Activated T-cell treated with anti-CD3 and anti-CD28 coated beads, Interleukin-2, amount 50 U/mL, for 72 hours (primary cell): Measurements from ENCODE around the gene SRSF7. TPM values are rescaled to one million over a fixed set of nuclear protein-coding genes. Genes with fewer than 3 reads are reported as not detected.
"Not testable (repeated sequence)": the region's sequence is repeated elsewhere in the genome, so short reads cannot be mapped to it uniquely, and the experiment has no call there.

Experiments used
- ATAC-seq, 2 donors: fragments of 150-1000 bp; cut with Tn5 transposase; replicated peaks in 1 of 2; 2 replicates each; pipeline ENCODE4 v1.10.0; 2021; ENCODE audit warnings: moderate library complexity in 2 of 2, mild to moderate bottlenecking in 1 of 2
- DNase-seq, 2 donors: peaks; one replicate each; pipeline ENCODE4 v3.0.0; 2021 to 2022; ENCODE audit warnings: mixed read lengths in 1 of 2
- H3K27ac Mint-ChIP-seq: one replicate; pipeline ENCODE4 v1.8.0; 2022; ENCODE audit warnings: mild to moderate bottlenecking, moderate library complexity, mixed read lengths
- H3K27me3 Mint-ChIP-seq: one replicate; pipeline ENCODE4 v1.8.0; 2022; ENCODE audit warnings: low read depth, mixed read lengths
- H3K36me3 Mint-ChIP-seq, 2 donors: one replicate each; pipeline ENCODE4 v1.8.0; 2022; ENCODE audit warnings: mixed read lengths in 2 of 2, mild to moderate bottlenecking in 1 of 2; ENCODE audit not compliant: insufficient read depth in 2 of 2
- H3K4me1 Mint-ChIP-seq: one replicate; pipeline ENCODE4 v1.8.0; 2022; ENCODE audit warnings: low read depth, mixed read lengths
- H3K4me3 Mint-ChIP-seq, 2 donors: one replicate each; pipeline ENCODE4 v1.8.0; 2022; ENCODE audit warnings: mild to moderate bottlenecking in 2 of 2, mixed read lengths in 2 of 2, moderate library complexity in 2 of 2
- H3K9me3 Mint-ChIP-seq, 2 donors: one replicate each; pipeline ENCODE4 v1.8.0; 2022; ENCODE audit warnings: mixed read lengths in 2 of 2
- total RNA-seq, 2 donors: library from RNA; stranded (reverse); gene quantifications; one replicate each; pipeline ENCODE4 v1.2.3, GENCODE V29; 2022

The SRSF7 gene
- total RNA-seq, 2 donors from 2014 or later: 258 to 264 TPM

DNA sequence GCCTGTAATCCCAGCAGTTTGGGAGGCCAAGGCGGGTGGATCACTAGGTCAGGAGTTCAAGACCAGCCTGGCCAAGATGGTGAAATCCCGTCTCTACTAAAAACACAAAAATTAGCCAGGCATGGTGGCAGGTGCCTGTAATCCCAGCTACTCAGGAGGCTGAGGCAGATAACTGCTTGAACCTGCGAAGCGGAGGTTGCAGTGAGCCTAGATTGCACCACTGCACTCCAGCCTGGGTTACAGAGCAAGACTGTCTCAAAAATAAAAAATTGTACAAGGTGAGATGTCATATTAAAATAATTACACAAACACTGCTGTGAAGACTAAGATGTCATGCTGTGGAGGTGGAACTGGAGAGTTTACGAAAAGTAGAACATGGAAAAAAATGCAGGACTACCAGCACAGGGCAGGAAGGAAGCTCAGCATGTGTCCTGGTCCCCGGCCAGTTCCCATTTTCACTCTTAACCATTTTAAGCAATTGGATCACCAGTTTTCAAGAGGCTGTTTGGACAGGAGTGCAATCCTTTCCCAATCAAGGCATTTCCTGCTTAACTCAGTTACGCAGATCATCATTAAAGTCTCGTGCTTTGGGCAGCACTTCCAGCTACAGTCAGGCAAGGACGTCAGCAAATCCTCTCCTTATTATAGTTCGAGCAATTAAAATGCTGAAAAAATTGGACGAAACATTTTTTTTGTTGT lies 14.0 kb downstream of the SRSF7 start:
- not testable (repeated sequence) for H3K4me3 Mint-ChIP-seq, ATAC-seq, H3K9me3 Mint-ChIP-seq, DNase-seq, H3K27me3 Mint-ChIP-seq
- Mint-ChIP-seq H3K4me1 (peaks cover 14% of the 10 kb centered on the region), H3K27ac (peak overlapping the region; percentile 83), H3K36me3 (peaks cover 10 to 29% of the 10 kb centered on the region in 2 donors)

DNA sequence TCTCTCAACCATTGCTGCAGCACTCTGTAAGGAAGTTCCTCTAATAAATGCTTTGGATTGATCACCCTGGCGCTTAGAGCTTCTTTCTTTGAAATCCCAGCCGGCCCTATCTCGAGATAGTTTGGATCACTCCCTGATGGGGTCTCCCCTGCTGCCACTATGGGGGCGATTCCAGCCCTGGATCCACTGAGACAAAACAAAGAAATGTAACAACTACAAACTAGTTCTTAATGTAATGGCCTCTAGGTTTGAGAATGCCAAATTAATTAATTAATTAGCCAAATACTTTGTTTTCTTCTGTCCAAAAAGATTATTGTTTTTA lies 15.2 kb downstream of the SRSF7 start:
- Mint-ChIP-seq H3K27ac (peak overlapping the region; percentile 83), H3K27me3 (no peaks in the 10 kb centered on the region), H3K4me3 (no peak overlapping the region), H3K4me1 (peaks cover 10% of the 10 kb centered on the region), H3K9me3 (peaks cover 0 to 2% of the 10 kb centered on the region in 2 donors), H3K36me3 (peaks cover 13 to 32% of the 10 kb centered on the region in 2 donors)
- DNase-seq (no peak), ATAC-seq (no peak)

DNA sequence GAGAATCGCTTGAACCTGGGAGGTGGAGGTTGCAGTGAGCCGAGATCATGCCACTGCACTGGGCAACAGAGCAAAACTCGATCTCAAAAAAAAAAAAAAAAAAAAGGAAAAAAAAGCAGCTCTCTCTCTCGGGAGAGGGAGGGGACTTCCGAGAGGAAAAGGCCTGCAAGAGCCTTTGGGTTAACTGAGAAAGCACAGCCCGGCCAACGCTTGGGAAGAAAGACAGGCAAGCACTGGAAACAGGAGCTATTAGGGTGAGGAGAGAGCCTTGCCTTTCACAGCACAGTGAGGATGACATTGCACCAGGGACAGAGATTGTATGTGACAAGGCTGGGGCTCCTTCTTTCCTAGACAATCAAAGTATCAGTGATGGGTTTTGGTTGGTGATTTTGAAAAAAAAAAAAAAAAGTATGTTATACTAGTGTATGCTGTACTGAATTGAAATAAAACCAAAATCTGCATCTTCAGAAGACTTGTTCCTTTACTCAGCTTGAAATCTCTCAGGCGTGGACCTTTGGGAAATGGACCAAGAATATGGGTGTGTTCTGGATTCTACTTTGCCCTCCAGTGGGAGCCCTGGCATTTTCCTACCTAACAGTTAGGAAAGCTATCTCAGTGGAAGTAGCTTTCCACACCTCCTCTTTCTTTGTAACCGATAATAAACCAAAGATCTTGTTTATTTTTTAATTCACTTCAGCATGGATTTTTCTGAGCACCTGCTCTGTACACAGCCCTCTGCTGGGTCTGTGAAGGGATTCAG lies 16.7 kb downstream of the SRSF7 start:
- peaks cover 10% of the 10 kb centered on the region for H3K4me1 Mint-ChIP-seq
- H3K9me3 Mint-ChIP-seq: peaks cover 0 to 2% of the 10 kb centered on the region in 2 donors
- peak overlapping the region; percentile 56 for H3K27ac Mint-ChIP-seq
- DNase-seq (no peak), ATAC-seq (no peak)
- no peaks in the 10 kb centered on the region for H3K27me3 Mint-ChIP-seq
- no peak overlapping the region for H3K4me3 Mint-ChIP-seq
- peaks cover 14 to 36% of the 10 kb centered on the region in 2 donors for H3K36me3 Mint-ChIP-seq

DNA sequence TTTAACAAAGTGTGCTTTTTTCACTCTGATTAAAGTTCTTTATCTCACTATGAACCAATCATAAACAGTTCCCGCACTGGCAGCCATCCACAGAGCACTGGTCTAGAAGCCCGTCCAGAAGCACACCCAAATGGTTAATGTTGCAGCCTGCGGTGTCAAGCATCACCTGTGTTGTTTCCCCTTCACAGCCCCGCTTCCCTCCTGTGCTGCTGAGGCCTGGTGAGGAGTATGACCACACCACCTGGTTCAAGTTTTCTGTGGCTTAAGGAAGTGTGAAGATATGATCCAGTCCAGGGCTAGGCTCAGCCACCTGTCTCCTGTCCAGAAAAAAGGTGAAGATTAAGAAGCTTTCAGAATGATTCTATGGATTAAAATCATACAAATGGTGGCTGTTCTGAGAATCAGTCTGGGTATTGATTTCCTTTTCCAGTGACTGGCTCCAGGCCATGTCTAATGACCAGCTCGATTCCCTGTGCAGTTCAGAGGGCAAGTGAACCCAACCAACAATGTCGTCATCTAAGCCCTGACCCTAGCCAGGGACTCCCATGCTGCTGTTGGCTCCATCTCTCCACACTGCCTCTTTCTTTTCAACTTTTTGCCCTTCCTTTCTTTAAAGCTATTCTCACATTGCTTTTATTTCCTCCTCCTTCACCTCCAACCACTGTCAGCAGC lies 17.7 kb downstream of the SRSF7 start:
- Mint-ChIP-seq H3K4me1 (peaks cover 6% of the 10 kb centered on the region), H3K27me3 (no peaks in the 10 kb centered on the region), H3K27ac (peak overlapping the region; percentile 56), H3K4me3 (no peak overlapping the region), H3K9me3 (no peaks in the 10 kb centered on the region), H3K36me3 (peaks cover 11 to 32% of the 10 kb centered on the region in 2 donors)
- no peak for ATAC-seq
- no peak for DNase-seq

DNA sequence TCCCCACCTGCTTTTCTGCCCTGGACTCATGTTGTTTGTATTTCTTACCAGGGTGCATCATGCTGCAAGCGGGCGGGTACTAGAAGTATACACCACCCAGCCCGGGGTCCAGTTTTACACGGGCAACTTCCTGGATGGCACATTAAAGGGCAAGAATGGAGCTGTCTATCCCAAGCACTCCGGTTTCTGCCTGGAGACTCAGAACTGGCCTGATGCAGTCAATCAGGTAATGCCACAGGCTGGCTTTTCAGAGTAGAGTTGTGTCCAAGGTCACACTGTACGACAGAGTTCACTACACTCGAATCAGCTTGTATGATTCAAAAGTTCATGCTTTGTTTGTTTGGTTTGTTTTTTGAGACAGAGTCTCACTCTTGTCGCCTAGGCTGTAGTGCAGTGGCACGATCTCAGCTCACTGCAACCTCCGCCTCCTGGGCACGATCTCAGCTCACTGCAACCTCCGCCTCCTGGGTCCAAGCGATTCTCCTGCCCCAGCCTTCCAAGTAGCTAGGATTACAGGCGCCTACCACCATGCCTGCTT lies 19.4 kb downstream of the SRSF7 start:
- no peaks in the 10 kb centered on the region for H3K9me3 Mint-ChIP-seq
- H3K36me3 Mint-ChIP-seq: peaks cover 11 to 25% of the 10 kb centered on the region in 2 donors
- H3K4me1 Mint-ChIP-seq: no peaks in the 10 kb centered on the region
- H3K27me3 Mint-ChIP-seq: no peaks in the 10 kb centered on the region
- DNase-seq: no peak
- no peak overlapping the region for H3K27ac Mint-ChIP-seq
- no peak overlapping the region for H3K4me3 Mint-ChIP-seq
- ATAC-seq: peak in 1 of 2 donors; percentile 3

DNA sequence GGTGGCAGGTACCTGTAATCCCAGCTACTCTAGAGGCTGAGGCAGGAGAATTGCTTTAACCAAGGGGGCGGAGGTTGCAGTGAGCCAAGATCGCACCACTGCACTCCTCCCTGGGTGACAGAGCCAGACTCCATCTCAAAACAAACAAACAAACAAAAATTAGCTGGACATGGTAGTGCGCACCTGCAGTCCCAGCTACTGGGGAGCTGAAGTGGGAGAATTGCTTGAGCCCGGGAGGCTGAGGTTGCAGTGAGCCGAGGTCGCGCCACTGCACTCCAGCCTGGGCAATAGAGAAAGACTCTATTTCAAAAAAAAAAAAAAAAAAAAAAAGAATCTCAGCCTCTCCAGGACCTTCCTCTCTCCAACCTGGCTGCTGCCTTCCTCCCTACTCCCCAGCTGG lies 20.1 kb downstream of the SRSF7 start:
- DNase-seq (no peak), ATAC-seq (no peak)
- no peaks in the 10 kb centered on the region for H3K4me1 Mint-ChIP-seq
- H3K27me3 Mint-ChIP-seq: no peaks in the 10 kb centered on the region
- H3K27ac Mint-ChIP-seq: peak overlapping the region; percentile 60
- peaks cover 11 to 25% of the 10 kb centered on the region in 2 donors for H3K36me3 Mint-ChIP-seq
- no peaks in the 10 kb centered on the region for H3K9me3 Mint-ChIP-seq
- H3K4me3 Mint-ChIP-seq: no peak overlapping the region

DNA sequence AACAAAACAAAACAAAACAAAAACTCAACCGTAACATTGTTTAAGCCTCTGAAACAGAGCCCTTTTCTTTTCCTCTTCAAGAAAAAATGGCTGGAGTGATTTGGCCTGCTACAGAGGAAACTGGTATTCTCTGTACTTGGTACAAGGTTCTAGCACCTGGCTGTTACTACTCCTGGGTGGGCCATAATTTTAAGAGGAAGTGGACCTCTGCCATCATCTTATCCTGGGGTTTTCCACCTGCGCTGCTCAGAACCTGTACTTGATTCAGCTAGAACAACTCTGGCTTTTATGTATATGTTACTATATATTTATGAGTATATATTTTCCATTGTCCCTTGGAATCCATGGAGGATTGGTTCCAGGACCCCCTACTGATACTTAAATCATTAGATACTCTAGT lies 22.5 kb downstream of the SRSF7 start:
- DNase-seq (no peak), ATAC-seq (no peak)
- Mint-ChIP-seq H3K27me3 (no peaks in the 10 kb centered on the region), H3K9me3 (no peaks in the 10 kb centered on the region), H3K36me3 (peaks cover 11 to 26% of the 10 kb centered on the region in 2 donors), H3K27ac (no peak overlapping the region), H3K4me1 (peaks cover 23% of the 10 kb centered on the region), H3K4me3 (no peak overlapping the region)

DNA sequence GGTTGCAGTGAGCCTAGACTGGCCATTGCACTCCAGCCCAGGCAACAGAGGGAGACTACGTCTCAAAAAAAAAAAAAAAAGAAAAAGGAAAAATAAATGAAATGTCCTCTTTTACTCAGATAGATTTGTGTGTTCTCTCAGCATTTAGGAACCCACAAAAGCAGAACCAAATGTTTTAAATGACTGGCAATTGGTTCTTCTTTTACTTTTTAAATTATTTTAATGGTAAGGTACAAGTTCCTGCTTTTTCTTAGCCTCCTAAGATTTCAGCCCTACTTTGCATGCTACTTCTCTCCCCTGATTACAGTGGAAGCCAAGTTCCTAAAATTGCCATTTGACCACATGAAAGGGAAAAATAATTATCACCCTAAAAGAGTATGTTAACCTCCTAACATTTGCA lies 23.5 kb downstream of the SRSF7 start:
- Mint-ChIP-seq H3K4me3 (no peak overlapping the region), H3K27me3 (no peaks in the 10 kb centered on the region), H3K4me1 (peaks cover 33% of the 10 kb centered on the region), H3K36me3 (peaks cover 7 to 22% of the 10 kb centered on the region in 2 donors), H3K27ac (no peak overlapping the region), H3K9me3 (no peaks in the 10 kb centered on the region)
- no peak for DNase-seq
- no peak for ATAC-seq

DNA sequence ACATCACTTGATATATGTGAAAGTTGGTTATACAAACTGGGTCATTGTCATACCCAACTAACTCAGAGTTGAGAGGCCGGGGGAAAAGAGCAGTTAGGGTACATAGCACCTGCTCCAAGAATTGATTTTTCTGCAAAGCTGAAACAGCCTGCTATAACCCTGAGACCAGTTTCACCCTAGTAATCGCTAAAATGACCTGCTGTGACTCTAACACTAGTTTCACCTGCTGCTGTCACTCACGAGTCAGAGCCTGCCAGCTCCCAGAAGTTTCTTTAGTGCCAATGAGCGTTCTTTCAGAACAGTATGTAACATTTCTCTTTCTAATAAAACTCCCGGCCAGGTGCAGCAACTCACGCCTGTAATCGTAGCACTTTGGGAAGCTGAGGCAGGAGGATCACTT lies 28.0 kb downstream of the SRSF7 start:
- Mint-ChIP-seq H3K27me3 (no peaks in the 10 kb centered on the region), H3K9me3 (peaks cover 0 to 3% of the 10 kb centered on the region in 2 donors), H3K4me1 (peaks cover 63% of the 10 kb centered on the region), H3K27ac (peak overlapping the region; percentile 74), H3K36me3 (peaks cover 7 to 23% of the 10 kb centered on the region in 2 donors), H3K4me3 (peak overlapping the region; percentile 75 to 82)
- no peak for DNase-seq
- ATAC-seq: peak; percentile 53 to 56

DNA sequence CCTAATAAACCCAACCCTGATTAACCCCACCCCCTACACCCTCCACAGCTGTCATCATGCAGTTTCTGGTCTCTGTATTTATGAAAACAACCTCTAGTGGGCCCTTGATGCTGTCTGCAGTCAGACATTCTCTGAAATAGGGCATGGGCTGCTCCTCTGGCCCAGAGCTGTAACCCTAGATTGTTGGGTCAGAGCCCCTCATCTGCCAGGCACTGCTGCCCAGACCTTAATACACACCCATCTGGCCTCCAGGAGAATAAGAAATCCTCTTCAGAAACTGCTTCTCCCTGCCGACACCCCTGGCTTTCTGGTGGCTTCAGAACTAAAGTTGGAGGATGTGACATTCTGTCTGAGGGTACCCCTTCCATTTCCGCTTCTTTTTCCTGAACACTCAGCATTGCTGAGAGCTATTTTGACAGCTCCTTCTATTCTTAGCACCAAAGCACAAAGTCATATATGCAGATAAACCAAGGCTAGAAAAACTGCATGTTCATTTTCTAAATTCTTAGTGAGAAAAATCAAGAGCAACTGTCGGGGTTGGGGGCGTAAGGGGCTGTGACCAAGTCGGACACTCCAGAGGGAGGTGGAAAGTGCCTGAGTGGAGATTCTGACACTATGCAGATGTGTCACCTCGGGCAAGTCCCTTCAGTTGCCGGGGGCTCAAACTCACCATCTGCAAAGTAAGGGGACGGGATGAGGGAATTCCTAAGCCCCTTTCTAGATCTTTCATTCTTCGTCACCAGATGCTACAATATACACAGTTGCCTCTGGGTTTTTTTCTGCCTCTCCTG lies 28.7 kb downstream of the SRSF7 start:
- peak; percentile 64 to 72 for DNase-seq
- H3K27ac Mint-ChIP-seq: peak overlapping the region; percentile 74

DNA sequence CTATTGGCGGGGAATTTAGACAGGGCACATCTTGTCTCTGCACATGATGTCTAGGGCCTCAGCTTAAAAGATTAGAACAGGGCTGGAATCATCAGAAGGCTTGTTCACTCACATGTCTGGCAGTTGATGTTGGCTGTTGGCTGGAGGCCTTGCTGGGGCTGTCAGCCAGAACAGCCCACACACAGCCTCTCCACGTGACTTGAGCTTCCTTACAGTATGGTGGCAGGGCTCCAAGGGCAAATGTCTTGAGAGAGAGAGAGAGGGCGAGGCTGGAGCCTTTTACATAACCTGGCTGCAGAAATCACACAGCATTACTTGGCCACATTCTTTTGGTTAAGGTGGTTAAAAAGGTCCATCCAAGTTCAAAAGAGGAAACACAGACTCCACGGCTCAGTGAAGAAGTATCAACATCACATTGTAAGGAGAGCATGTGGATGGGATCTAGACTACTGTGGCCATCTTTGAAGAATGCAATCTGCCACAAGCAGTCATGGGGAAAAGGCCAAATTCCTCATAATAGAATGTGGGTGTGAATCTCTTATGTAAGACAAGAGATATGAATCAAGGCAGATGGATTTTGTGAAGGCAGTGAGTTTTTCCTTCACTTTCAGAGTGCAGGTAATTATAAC lies 30.4 kb downstream of the SRSF7 start:
- H3K27me3 Mint-ChIP-seq: no peaks in the 10 kb centered on the region
- H3K36me3 Mint-ChIP-seq: peaks cover 11 to 29% of the 10 kb centered on the region in 2 donors
- DNase-seq (no peak), ATAC-seq (no peak)
- peak overlapping the region; percentile 45 for H3K27ac Mint-ChIP-seq
- H3K4me1 Mint-ChIP-seq: peaks cover 71% of the 10 kb centered on the region
- H3K4me3 Mint-ChIP-seq: peak overlapping the region; percentile 26 to 54
- H3K9me3 Mint-ChIP-seq: peaks cover 0 to 3% of the 10 kb centered on the region in 2 donors

More for the DNA sequence above, 28.7 kb downstream of the SRSF7 start:
- Mint-ChIP-seq H3K4me1 (peaks cover 63% of the 10 kb centered on the region), H3K27me3 (no peaks in the 10 kb centered on the region), H3K9me3 (peaks cover 0 to 3% of the 10 kb centered on the region in 2 donors), H3K36me3 (peaks cover 7 to 23% of the 10 kb centered on the region in 2 donors), H3K4me3 (peak overlapping the region; percentile 75 to 82)
- ATAC-seq: peak; percentile 83 to 84

DNA sequence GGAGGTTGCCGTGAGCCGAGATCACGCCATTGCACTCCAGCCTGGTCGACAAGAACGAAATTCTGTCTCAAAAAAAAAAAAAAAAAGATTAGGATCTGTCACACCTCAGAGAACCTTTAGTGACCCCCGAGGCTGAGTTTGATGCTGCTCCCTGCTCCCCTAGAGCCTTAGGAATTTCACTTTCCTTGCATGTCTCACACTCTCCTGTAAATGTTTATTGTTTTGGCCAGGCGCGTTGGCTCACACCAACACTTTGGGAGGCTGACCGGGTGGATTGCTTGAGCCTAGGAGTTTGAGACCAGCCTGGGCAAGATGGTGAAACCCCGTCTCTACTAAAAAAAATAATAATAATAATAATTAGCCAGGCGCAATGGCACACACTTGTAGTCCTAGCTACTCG lies 31.5 kb downstream of the SRSF7 start:
- no peak for DNase-seq
- Mint-ChIP-seq H3K4me3 (no peak overlapping the region), H3K27ac (no peak overlapping the region), H3K4me1 (peaks cover 71% of the 10 kb centered on the region), H3K9me3 (peaks cover 0 to 3% of the 10 kb centered on the region in 2 donors), H3K27me3 (no peaks in the 10 kb centered on the region), H3K36me3 (peaks cover 11 to 30% of the 10 kb centered on the region in 2 donors)
- ATAC-seq: no peak
